D721Med (cell line): ENCODE data around the gene UTP3.

ENCODE experiments used
- DNase-seq: peaks from one replicate; pipeline ENCODE4 v3.0.0; 2011; ENCODE audit warnings: low spot score; ENCODE audit not compliant: insufficient read length
- FAIRE-seq: peaks from 2 replicates; lab custom pipeline; 2011; peaks lifted over from hg19 to GRCh38; lab: Jason Lieb, UNC
- CTCF ChIP-seq: IDR thresholded peaks from 2 replicates; pipeline ENCODE4 v1.5.1; 2012; ENCODE audit warnings: mild to moderate bottlenecking, control low read depth; ENCODE audit not compliant: insufficient read depth; ENCODE audit errors: missing control alignments

The UTP3 gene

DNA sequence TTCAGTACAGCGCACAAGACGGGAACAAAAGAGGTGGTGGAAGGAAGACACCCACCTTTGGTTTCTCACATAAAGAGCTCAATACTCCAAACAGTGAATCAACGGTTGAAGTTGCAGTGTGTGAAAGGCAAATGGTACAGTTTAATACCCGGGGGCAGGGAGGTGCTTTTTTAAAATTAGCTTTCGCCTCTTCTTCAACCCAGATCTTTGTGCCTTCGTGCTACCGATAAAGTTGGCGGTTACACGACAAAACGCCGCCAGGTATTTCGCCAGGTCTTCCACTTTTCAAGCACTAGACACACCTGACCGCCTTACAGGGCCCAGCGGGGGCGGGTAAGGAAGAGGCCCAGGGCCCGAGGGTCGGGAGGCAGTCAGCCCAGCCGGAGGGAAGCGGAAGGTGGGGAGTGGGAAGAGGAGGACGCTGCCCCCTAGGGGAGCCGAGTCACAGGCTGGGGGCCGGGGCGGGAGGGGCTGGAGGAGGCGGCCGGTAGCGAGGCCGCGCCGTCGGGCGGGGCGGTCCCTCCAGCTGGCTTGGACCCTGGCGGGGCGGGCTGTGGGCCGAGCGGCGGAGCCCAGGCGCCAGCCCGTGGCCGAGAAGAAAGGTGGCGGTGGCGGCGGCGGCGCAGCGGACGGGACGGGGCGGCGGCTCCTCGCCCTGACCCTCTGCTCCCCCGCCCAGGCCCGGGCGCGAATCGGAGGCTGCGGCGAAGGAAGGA, 16.0 kb downstream of the UTP3 start:
- FAIRE-seq (no peak), DNase-seq (no peak)
- peak; percentile 19 for TF ChIP-seq CTCF

- FAIRE-seq (no peak), DNase-seq (no peak)
- TF ChIP-seq CTCF: no peak
Observed at GRCh38 chr4:70704931-70705182, 16.5 kb downstream of the UTP3 start.

DNA sequence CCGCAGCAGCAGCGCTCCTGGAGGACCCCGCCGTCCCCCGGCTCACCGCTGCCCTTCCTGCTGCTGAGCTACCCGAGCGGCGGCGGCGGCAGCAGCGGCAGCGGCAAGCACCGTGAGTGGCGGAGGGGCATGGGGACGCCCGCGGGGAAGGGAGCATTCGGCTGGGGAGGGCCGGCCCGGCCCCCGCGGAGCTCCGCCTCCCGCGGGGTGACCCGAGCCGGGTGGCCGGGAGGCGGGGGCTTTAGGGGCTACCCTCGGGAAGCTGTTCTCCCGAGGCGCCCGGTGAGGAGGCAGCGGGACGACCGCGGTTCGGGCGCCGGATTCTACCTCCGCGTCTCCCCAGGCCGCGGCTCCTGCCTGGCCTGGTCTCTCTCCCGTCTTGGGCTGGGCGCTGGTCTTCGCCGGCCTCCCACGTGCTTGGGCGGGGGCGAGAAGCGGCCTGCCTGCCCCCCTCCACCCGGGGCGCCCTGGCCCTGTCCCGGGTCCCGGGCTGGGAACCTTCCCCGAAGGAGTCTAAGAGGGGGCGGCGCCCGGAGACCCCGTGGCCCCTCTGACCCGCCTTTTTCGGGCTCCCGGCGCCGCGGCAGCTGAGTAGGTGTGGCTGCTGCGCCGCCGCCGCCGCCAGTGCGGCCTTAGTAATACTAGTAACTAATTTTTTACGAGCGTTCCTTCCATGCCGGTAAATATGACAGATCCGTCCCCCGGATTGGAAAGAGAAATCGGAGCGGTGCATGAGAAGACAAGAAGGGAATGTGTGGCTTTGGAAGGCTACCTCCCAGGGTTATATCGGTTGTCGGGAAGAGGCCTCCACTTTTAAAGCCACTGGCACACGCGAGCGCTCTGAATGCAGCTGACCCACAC, 17.1 kb downstream of the UTP3 start:
- no peak for DNase-seq
- no peak for FAIRE-seq
- TF ChIP-seq CTCF: no peak

GRCh38 chr4:70706044-70706461, 17.7 kb downstream of the UTP3 start:
- DNase-seq: no peak
- no peak for TF ChIP-seq CTCF
- FAIRE-seq: no peak

DNA sequence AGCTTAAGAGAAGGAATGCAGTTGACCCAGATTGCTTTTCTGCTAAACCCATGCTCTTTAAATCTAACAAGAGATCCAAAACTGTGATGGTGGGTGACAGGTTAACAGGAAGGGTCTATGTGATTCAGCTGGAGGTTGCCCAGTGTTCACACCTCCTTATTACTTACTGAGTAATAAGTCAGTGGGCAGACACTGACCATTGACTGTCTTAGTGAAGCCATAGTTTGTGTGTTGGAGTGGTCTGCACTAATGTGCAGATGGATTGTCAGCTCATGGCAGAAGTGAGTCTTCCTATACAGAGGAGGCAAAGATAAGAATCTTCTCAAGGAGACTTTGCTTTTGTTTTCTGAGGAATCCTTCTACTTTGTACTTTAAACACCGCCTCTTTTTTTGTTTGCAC, 18.2 kb downstream of the UTP3 start:
- FAIRE-seq (no peak), DNase-seq (no peak)
- no peak for TF ChIP-seq CTCF

DNA sequence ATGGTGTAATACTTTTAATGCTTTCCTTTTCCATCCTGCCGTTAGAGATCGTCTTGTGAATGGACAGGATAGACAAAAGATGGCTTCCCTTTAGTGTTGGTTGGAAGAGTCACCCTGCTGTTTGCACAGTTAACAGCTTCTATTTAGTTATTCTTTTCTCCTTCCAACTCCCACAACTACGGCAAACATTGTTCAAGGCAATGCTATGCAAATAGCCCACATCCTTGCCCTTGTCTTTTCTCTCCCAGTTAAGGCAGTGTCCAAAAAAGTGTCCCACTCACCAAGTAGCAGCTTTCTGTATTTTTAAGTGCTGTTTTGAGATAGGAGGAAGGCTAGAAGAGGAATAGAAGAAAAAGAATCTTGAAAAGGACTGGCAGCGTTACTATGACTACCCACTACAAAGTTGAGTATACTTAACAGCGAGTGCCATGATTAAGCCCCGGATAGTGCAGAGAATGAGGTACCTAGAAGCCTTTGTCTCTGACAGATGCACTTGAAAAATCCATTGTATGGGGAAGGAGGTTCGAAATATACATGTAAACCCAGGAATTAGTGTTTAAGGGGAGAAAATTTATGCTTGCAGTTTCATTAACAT, 21.4 kb downstream of the UTP3 start:
- DNase-seq: no peak
- no peak for FAIRE-seq
- no peak for TF ChIP-seq CTCF
